HG03159 (cell line): ENCODE measurements around the gene PBX4.
"Not testable (repeated sequence)": the region's sequence is repeated elsewhere in the genome, so short reads cannot be mapped to it uniquely, and the experiment has no call there.

Experiments
- ATAC-seq: cut with Tn5 transposase; IDR thresholded peaks from one replicate; pipeline ENCODE4 v1.9.1; 2021; ENCODE audit warnings: mild to moderate bottlenecking, moderate library complexity; ENCODE audit not compliant: unreplicated experiment

Gene PBX4, protein sequence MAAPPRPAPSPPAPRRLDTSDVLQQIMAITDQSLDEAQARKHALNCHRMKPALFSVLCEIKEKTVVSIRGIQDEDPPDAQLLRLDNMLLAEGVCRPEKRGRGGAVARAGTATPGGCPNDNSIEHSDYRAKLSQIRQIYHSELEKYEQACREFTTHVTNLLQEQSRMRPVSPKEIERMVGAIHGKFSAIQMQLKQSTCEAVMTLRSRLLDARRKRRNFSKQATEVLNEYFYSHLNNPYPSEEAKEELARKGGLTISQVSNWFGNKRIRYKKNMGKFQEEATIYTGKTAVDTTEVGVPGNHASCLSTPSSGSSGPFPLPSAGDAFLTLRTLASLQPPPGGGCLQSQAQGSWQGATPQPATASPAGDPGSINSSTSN

DNA sequence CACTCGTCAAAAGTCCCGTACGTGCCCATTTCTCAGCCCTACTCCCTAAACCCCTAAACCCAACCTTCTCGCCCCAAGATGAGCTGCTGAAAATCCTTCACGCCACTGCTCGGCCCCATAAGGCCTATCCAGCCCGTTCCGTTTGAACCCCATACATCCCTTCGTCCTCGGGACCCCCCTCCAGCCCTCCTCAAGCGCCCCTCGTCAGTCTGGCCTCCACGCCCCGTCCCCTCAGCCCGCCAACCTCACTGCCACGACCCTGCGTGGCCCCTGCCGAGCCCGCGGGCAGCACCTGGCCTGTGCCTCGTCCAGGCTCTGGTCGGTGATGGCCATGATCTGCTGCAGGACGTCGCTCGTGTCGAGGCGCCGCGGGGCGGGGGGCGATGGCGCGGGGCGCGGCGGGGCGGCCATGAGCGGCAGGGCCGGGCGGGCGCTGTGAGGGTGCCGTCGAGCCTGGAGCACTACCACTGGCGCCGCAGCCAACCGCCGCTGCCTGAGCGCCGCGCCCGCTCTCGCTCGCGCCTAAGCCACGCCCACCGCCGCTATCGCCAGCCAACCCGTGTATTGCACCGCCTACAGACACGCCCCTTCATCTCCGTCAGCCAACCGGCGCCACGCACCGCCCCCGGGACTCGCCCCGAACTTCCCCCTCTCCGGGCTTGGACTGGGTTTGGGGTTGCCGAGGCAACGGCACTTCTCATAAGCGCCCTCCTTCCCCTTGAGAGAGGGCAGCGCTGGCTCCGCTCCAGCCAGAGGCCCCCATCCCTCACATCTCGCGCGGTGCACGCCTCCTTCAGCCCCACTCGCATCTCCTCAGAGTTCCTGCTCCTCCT, at the start of gene PBX4:
Gene PBX4 (minus strand): TSS at position 469 of the 833 bp plus-strand sequence. CDS start 58 bp downstream, at position 411.
- ATAC-seq: peak; percentile 93

DNA sequence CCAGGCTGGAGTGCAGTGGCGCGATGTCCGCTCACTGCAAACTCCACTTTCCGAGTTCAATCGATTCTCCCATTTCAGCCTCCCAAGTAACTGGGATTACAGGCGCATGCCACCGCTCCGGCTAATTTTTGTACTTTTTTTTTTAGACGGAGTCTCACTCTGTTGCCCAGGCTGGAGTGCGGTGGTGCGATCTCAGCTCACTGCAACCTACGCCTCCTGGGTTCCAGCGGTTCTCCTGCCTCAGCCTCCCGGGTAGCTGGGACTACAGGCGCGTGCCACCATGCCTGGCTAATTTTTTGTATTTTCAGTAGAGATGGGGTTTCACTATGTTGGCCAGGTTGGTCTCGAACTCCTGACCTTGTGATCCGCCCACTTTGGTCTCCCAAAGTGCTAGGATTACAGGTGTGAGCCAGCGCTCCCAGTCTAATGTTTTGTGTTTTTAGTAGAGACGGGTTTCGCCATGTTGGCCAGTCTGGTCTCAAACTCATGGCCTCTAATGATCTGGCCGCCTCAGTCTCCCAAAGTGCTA, 47.0 kb upstream of the PBX4 start:
- ATAC-seq: not testable (repeated sequence)

DNA sequence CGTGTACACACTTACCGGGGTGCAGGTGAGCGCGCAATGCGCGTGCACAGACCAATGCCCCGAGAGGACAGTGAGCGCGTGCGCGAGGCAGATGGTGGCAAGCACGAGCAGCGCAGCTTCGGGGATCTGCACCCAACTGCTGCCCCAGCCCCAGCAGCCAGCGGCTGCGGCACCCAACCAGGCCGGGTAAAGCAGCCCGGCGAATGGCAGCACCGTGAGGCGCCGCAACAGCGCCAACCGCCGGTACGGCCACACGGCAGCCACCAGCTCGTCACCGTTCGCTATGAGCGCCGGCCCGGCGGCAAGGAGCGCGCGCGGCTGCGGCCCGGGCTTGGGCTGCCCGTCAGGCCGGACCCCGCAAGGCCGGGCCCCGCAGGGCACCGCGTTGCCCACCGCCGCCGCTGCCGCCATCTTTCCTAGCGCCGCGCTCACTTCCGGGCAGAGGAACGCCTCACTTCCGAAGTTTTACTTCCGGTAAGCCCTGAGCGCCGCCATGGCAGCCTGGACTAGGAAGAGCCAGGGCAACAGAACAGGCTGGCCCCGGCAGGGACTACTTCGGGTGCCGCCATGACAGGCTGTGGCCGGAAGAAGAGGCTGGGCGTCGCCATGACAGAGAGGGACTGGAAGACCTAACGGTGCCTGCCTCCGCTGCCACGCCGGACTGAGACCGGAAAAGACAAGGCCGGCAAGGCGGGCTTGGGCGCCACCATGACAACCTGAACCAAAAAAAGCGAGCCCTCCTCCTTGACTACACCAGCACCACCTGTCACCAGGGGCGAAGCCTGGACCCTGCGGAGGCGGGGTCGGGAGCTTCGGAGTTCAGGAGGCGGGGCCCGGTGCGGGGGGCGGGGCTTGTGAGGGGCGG, 45.0 kb upstream of the PBX4 start, which contains the start of gene ATP13A1:
Gene ATP13A1 (minus strand): TSS at position 421 of the 865 bp plus-strand sequence. CDS start 10 bp downstream, at position 411.
- ATAC-seq: peak; percentile 61

DNA sequence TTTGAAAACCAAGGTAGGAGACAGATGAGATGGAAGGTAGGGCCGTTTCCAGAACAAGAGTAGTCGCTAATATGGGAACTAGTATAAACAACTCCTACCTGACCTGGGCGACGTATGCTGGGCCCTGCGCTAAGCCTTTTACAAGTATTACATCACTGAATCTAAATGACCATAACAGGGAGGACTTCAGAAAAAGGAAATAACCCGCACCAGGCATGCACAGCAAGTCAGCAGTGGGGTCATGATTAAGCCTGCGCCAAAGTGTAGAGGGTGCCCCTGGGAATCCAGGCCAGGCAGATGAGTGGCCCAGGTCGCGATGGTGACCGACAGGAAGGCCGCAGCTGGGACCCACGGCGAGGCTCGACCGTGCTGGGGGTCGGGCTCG, 44.4 kb upstream of the PBX4 start:
- ATAC-seq: no peak

DNA sequence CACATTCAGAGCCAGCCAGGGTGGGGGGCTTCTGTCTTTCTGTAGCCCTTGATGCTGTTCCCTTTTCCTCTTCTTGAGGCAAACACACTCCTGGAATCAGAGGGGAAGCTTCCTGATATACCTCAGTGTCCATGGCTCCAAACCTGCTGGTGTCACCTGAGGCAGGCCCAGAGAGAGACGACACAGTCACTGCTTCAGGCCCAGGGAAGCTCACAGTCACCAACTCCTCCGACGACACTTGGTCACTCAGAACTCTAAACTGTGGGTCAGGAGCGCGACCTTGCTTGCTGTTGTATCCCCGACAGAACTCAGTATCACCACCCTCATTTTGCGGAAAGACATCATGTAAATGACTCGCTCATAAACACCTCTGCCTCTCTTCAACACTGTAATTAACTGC, 43.9 kb upstream of the PBX4 start:
- ATAC-seq: no peak

DNA sequence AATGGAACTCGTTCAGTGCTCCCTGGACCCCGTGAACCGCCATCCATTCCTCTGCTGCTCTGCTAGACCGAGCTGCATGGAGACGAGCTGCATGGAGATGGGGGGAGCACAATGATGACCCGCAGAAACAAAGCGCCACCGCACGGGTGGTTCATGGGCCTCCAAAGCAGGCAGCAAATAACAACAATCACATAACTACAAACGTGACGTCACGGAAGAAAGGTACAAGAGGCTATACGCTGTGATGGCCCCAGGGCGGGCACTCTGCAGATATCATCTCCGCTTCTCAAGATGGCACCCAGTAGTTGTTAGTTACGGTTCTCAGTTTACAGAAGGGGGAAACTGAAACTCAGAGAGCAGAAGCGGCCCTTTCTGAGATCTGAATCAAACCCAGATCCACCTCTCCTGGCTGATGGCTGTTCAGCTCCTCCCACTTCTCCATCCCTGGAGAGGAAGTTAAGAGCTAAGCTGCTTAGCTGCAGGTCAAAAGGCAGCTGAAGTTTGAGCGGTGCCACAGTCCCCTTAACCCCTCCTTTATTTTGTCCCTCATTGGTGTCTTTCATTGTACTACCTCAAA, 43.3 kb upstream of the PBX4 start:
- peak; percentile 44 for ATAC-seq

DNA sequence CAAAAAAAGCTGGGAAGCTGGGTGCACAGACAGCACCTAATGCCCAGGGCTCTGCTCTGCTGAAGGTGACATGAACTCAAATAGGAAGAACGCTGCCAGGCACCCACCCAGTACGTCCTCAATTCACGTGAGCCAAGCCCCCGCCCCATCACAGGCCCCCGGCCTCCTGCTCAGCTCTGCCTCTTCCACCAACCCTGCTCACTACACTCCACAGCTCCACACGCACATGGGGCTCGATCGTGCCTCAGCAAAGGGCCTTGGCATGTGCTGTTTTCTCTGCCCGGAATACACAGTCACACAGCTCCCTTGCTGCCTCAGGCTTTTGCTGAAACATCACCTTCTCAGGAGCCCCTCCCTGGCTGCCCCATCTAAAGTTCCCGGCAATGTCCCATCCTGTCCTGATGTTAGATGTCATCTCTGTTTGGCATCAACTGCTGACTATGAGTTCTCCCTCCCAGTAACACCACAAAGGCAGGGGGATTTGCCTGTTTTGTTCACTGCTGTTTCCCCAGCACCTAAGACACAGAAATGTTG, 42.7 kb upstream of the PBX4 start:
- no peak for ATAC-seq

DNA sequence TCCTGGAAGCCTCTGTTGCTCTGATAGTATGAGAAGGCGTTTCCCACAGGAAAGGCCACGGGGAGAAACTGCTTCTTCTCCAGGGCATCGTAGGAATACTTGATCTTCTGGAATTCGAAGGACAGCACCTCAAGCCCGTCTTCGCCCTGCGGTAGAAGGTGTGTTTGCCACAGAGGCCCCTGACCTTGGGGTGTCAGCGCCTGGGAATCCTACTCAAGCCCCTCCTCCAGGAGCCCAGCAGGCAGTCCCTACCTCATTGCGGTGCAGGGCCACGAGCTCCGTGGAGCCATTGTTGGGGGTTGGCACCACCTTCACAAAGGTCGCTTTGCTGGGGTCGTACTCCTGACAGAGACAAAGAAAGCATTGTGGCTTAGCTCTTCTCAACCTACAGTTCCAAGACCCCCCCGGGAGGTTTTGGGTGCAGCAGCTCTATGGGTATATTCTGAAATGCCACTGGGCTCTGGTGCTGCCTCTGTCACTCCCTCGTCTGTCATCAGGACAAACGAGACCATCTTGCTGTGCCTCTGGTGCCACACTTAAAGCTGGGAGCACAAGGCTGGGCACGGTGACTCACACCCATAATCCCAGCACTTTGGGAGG, 41.3 kb upstream of the PBX4 start:
- no peak for ATAC-seq

DNA sequence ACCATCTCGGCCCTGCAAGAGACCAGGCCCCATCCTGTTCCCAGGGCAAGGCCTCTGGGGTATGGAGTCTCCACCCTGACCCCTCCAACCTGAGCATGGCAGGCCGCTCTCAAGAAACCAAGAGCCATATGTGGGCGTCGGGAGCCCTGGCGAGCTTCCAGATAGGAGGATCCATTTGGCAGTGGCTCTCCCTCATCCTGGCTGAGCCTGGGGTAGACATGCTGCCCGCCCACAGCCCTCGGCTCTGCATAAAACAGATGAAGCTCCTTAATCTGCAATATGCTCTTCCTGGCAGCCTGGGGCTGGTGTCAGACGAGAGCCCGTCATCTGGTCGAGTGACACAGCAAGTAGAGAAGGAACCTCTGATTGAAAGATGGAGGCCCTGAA, 38.9 kb upstream of the PBX4 start:
- ATAC-seq: no peak

DNA sequence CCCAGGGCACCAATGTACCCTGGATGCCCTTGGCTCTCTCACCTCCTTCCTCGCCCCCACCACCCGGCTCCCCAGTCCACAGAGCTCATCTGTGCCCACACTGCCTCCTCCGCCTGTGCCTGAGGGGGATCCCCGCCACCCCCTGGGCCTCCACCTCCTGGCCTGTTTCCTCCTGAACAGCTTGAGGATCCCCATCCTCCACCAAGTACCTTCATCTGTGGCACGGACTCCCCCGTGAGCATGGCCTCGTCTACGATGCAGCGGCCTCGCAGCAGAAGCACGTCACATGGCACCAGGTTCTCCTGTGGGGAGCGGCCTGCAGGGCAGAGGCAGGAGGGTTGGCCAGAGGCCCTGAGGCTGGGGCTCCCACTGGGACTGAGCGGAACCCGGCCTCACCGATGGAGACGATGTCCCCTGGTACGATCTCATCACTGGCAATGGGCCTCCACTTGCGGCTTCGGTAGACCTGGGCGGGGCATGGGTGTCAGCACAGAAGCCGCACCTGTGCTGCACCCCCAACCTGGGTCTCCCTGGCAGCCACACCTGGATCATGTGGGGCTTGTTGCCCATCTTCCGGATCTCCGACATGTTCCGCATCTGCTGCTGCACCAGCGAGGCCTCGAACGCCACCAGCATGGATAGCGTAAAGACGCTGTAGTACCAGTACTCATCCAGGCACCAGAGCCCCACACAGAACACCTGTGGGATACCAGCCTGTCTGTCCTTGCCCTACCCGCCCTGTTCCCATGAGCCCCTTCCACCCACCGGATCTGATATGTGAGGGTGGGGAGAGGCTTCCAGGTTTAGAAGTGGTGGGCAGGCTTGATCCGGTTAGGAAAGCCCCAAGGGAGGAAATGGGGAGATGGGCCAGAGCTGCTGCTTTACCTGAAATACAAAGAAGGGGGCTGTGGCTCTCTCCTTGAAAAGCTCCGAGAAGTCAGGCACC, 38.2 kb upstream of the PBX4 start:
- ATAC-seq: no peak

DNA sequence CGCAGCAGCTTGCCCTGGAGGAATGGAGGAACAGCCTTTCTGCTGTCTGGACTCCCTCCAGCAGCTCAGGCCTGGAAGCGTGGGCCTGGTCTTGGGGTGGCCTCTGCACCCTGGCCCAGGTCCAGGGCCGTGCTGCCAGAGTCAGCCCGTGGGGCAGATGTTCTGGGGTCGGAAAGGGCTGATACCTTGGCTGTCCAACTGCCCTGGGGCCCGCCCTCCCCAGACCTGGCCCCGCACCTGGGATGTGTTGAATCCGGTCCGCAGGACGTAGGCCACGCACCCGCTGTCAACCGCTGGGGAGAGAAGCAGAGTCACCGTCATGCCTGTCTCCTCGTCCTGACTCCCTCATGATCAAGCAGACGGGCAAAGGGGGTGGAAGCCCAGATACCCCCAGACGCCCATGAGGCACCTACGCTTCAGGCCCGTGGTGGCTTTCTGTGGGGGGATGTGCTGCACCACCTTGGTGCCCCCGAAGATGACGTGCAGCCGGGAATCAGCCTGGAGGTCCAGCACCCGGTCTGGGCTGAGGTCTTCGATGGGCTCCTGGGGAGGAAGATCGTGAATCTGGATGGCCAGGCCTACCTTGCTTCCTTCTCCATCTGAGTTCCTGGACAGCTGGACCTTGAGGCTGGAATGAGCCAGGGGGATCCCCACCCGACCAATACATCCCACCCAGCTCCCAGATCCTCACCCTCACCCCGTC, 37.3 kb upstream of the PBX4 start:
- no peak for ATAC-seq

DNA sequence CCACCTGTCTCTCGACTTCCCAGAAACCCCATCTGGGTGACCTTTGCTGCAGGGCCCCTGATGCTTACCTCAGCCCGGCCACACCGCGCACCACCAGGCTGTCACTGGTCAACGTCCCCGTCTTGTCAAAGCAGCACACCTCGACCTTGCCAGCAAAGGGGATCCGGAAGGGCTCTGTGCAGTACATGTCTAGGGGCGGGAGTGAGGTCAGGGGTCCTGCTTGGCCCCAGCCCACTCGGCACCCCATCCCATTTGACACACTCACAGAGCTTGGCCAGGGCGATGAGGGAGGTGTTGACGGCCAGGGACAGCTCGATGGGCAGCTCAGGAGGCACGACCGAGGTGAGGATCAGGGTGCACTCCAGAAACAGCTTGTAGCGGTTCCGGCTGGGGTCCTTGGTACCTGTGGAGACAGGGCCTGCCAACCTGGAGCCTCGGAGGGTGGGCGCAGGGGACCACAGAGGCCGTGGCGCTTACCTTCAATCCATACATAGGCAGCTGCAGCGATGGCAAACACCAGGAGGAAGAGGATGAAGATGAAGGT, 36.6 kb upstream of the PBX4 start:
- no peak for ATAC-seq

DNA sequence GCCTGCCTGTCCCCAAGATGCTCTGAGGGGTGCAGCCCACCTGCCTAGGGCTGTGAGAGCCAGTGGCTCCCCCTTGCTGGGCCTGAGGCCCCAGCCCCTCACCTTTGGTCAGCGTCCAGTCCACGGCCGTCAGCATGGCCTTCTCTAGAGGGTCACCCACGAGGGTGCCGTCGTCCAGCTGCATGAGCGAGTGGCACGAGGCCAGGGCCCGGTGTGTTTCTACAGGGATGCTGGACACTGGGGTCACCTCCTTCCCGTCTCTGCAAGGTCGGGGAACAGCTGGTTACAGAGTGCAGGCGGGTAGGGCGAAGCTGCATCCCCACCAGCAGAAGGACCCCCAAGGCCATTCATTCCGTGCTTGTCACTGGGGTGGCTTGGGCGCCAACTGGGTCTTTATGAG, 36.0 kb upstream of the PBX4 start:
- no peak for ATAC-seq

DNA sequence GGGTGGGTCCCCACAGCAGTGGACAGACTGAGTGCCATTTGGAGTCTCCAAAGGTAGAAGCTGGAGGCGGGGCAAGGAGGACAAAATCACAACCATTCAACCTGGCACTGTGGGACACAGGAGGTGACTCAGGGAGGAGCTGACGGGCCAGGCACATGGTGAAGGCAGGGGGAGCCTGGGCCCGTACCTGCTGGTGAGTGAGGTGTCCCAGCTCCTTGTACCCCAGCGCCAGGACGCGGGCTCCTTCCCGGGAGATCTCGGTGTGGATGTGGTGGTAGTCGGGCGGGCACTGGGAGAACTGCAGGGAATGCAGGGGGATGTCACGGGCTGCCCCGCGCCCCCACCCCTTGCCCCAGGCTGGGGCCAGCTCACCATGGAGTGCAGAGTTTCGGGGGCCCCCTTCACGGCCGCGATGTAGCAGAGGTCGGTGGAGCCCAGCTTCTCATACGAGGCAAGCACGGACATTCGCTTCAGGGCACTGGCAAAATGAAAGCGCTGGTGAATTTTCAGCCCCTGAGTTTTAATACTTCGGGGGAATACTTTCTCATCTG, 35.2 kb upstream of the PBX4 start:
- no peak for ATAC-seq

DNA sequence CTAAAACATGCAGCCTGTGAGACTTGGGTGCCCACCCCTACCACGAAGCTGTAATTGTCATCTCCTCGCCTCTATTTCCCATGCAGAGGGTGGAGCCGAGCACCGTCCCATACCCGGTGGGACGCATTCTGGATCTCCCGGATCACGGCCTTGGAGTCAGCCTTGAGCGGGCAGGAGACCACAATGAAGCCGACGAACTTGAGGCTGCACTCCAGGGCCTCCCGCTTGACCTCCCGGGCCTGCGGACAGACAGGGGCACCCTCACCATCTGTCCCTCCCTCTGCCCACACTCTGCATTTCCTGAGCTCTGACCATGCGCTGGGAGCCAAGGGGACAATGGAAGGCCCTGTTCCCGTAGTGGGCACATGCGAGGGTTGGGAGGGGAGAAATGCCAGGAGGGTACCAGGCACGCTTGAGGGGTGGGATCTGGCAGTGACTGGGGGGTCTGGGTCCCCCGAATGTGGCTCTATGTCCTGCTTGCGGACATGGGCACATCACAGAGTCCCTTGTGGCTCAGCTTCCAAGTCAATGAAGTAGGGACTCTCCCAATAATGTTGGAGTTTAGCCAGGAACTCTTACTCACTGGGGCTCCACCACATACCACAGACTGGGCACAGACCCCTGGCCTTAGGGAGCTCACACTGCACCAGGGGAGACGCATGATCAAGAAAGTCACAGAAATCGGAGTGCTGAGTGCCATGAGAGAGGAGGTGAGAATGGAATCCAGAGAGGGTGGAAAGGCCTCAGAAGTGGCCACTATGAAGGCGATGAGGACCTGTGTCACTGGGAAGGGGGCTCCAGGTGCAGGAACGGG, 34.2 kb upstream of the PBX4 start:
- ATAC-seq: no peak

DNA sequence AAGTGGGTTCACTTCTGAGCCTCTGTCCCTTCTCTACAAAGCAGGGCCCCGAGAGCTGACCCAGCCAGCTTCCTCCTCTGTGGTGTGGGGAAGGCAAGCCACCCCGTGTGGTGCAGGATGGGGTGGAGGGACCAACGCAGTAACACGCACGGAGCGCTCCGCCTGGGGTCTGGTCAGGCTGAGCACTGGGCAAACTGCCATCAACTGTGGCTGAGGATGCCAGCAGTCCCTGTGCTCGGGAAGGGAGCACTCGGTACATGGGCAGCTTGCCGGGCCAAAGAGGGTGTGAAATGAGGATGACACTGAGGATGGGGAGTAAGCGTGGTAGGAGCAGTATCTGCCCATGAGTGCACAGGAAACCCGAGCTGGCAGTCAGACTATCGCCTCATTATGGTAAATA, 32.6 kb upstream of the PBX4 start:
- no peak for ATAC-seq

DNA sequence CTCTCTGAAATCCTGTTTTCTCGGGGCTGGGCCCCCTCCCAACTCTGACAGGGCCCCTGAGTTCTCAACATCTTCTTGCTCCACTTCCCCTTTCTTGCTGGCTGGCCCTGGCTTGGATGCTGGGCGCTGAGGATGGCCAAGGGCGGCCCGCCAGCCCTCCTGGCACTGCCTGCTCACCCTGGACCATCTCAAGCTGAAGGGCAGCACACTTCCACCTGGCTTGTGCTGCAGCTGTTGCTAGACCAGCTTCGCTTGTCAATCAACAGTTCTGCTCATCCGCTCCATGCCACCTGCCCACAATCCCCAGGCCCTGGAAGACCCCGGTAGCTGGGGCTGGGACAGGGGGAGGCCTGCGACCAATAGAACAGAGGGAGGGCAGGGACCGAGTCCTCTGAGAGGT, 31.8 kb upstream of the PBX4 start:
- no peak for ATAC-seq
